Left lobe of liver (tissue), 2 donors: Measurements from ENCODE around the gene PSPC1. TPM values are rescaled to one million over a fixed set of nuclear protein-coding genes. Genes with fewer than 3 reads are reported as not detected.

Source experiments
- ATAC-seq: fragments of 200-7000 bp; cut with Tn5 transposase; one replicate; pipeline ENCODE4 v1.9.1; 2020; ENCODE audit warnings: mild to moderate bottlenecking, moderate library complexity
- DNase-seq: peaks from one replicate; pipeline ENCODE4 v3.0.0-alpha.2; 2020; ENCODE audit warnings: low spot score
- total RNA-seq: library from RNA; stranded (reverse); gene quantifications from one replicate; pipeline ENCODE4 v1.2.1, GENCODE V29; 2021
- donor health status: DM: no; HTN: no; CAD: no; lungs with moderate emphysema.
- donor health status: DM: no; HTN: yes; CAD: no.

The PSPC1 gene
- total RNA-seq, 1 donor from 2014 or later = 11.2 TPM

GRCh38 chr13:19676168-19676567 is 106.6 kb downstream of the PSPC1 start:
- DNase-seq (no peak), ATAC-seq (no peak)

GRCh38 chr13:19674898-19675297 is 107.8 kb downstream of the PSPC1 start:
- ATAC-seq = no peak
- no peak for DNase-seq

- DNase-seq (no peak), ATAC-seq (peak; percentile 15)
These were observed 109.0 kb downstream of the PSPC1 start for GRCh38 chr13:19673473-19674430.

- no peak for ATAC-seq
- no peak for DNase-seq
These were observed 109.8 kb downstream of the PSPC1 start for GRCh38 chr13:19672990-19673389.

GRCh38 chr13:19670147-19670546 is 112.6 kb downstream of the PSPC1 start:
- DNase-seq = no peak
- ATAC-seq = no peak

DNA sequence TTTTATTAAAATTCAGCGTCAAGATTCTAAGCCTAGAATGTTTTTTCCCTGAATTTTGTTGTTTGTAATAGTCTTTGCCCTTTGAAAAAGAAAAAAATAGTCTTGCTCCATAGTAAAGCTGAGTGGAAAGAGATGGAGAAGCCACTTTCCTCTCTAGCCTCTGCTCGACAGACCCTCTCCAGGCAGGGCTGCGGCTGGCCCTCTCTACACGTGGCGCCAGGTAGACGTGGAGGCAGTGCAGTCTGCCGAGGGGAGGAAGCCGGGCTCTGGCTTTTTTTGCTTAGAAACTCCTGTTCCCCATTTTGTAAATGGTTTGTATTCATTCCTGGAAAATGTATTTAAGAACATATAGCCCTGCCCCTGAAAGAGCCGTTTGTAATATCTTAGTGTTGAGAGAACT is 114.0 kb downstream of the PSPC1 start:
- ATAC-seq (no peak), DNase-seq (no peak)

- ATAC-seq = peak; percentile 24
- DNase-seq = no peak
These were observed 117.3 kb downstream of the PSPC1 start for GRCh38 chr13:19665427-19665859.

GRCh38 chr13:19664481-19665230 is 118.1 kb downstream of the PSPC1 start:
- DNase-seq (no peak), ATAC-seq (peak; percentile 22)

DNA sequence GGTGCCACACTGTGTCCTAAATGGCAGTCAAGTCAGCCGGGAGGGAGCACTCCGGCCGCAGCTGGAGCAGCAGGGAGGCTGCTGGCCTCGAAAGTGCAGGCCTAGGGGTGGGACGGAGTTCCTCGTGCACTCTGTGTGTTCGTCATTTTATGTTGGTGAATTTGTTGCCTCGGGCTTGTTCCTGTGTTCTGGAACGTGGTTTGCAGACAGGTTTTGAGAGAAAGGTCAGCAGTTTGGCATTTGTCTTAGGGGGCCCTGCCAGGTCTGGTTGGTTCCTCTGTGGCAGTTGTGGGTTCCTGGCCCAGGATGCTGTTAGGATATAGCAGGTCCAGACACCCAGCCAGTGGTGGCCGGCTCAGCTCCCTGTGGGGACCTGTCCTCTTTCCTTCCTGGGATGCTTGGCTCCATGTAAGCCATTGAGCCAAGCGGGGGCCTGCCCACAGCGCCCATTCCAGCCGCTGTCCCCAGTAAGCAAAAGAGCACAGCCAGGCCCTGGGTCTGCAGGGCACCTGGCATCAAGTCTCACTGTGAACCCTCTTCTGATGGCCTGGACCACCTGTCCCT is 119.2 kb downstream of the PSPC1 start:
- DNase-seq = no peak
- no peak for ATAC-seq

DNA sequence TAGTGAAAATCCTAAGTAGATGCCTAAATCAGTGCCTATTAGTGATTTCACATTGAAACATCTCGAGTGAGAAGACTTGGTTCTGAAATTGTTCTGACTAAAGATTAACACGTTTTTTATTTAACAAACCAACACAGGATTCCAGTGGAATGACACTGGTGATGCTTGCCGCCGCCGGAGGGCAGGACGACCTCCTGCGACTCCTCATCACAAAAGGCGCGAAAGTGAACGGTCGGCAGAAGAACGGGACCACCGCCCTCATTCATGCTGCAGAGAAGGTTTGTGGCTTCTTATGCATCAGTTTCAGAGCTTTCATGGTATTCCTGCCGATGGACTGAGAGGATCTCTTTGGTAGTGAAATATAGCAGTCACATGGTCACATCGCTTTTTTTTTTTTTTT is 121.2 kb downstream of the PSPC1 start:
- ATAC-seq = no peak
- DNase-seq = no peak

- no peak for DNase-seq
- ATAC-seq = no peak
These were observed 121.6 kb downstream of the PSPC1 start for GRCh38 chr13:19661126-19661525.

GRCh38 chr13:19658831-19659230 is 123.9 kb downstream of the PSPC1 start:
- no peak for DNase-seq
- no peak for ATAC-seq

GRCh38 chr13:19657872-19658591 is 124.7 kb downstream of the PSPC1 start:
- ATAC-seq (no peak), DNase-seq (no peak)

Other genes starting within 250 kb of the PSPC1 start
- not detected for gene TPTE2, start 221.4 kb downstream of the PSPC1 start, total RNA-seq
- gene MPHOSPH8, start 149.3 kb downstream of the PSPC1 start, total RNA-seq = 9.9 TPM
- gene ZMYM5, start 80.7 kb upstream of the PSPC1 start, total RNA-seq = 4.0 TPM
- 26.1 TPM for gene ZMYM2, start 175.8 kb upstream of the PSPC1 start, total RNA-seq